Activated T-cell treated with anti-CD3 and anti-CD28 coated beads, Interleukin-2, amount 50 U/mL, for 72 hours (primary cell): ENCODE results near the gene CASQ2. TPM values are rescaled to one million over a fixed set of nuclear protein-coding genes. Genes with fewer than 3 reads are reported as not detected.
A peak's percentile ranks its signal among the peaks of the same experiment; 100 is the strongest.
"Not testable (repeated sequence)": the region's sequence is repeated elsewhere in the genome, so short reads cannot be mapped to it uniquely, and the experiment has no call there.

Source experiments
- ATAC-seq, 2 donors: fragments of 150-1000 bp; cut with Tn5 transposase; replicated peaks in 1 of 2; 2 replicates each; pipeline ENCODE4 v1.10.0; 2021; ENCODE audit warnings: moderate library complexity in 2 of 2, mild to moderate bottlenecking in 1 of 2
- DNase-seq, 2 donors: peaks; one replicate each; pipeline ENCODE4 v3.0.0; 2021 to 2022; ENCODE audit warnings: mixed read lengths in 1 of 2
- H3K27ac Mint-ChIP-seq: one replicate; pipeline ENCODE4 v1.8.0; 2022; ENCODE audit warnings: mild to moderate bottlenecking, moderate library complexity, mixed read lengths
- H3K27me3 Mint-ChIP-seq: one replicate; pipeline ENCODE4 v1.8.0; 2022; ENCODE audit warnings: low read depth, mixed read lengths
- H3K36me3 Mint-ChIP-seq, 2 donors: one replicate each; pipeline ENCODE4 v1.8.0; 2022; ENCODE audit warnings: mixed read lengths in 2 of 2, mild to moderate bottlenecking in 1 of 2; ENCODE audit not compliant: insufficient read depth in 2 of 2
- H3K4me1 Mint-ChIP-seq: one replicate; pipeline ENCODE4 v1.8.0; 2022; ENCODE audit warnings: low read depth, mixed read lengths
- H3K4me3 Mint-ChIP-seq, 2 donors: one replicate each; pipeline ENCODE4 v1.8.0; 2022; ENCODE audit warnings: mild to moderate bottlenecking in 2 of 2, mixed read lengths in 2 of 2, moderate library complexity in 2 of 2
- H3K9me3 Mint-ChIP-seq, 2 donors: one replicate each; pipeline ENCODE4 v1.8.0; 2022; ENCODE audit warnings: mixed read lengths in 2 of 2
- total RNA-seq, 2 donors: library from RNA; stranded (reverse); gene quantifications; one replicate each; pipeline ENCODE4 v1.2.3, GENCODE V29; 2022

CASQ2 gene
- total RNA-seq, 2 donors from 2014 or later = not detected

DNA sequence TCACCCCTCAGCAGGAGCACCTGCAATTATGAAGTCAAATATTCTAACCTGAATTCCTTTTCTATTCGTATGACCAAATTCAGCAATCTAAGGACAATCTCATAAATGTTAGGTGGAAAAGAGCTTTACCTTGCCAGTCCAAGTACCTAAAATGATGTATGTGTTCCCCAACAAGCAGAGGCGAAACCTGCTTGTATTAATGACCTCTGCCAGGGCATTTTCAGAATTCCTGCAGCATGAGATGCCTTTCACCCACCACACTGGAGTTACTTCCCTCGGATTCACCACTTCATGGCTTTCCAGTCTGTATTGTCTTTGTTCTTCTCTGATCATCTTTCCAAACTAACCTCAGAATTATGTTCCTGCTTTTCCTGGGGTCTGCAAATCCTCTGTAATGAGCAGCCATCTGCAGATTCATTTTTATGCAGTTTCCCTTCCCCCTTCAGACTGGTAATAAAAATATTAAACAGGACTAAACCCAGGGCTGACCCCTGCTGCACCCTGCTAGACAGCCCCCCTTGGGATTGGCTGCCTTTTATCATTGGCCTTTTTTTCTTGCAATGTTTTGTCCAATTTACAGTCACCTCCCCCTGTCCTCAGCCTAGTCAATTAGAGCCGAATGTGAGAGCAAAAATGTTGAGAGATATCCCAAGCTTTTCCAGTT, 26.6 kb upstream of the CASQ2 start:
- no peaks in the 10 kb centered on the region for H3K36me3 Mint-ChIP-seq
- H3K9me3 Mint-ChIP-seq = no peaks in the 10 kb centered on the region
- no peaks in the 10 kb centered on the region for H3K4me1 Mint-ChIP-seq
- no peak overlapping the region for H3K4me3 Mint-ChIP-seq
- ATAC-seq = no peak
- DNase-seq = no peak
- peaks cover 37% of the 10 kb centered on the region for H3K27me3 Mint-ChIP-seq
- no peak overlapping the region for H3K27ac Mint-ChIP-seq

DNA sequence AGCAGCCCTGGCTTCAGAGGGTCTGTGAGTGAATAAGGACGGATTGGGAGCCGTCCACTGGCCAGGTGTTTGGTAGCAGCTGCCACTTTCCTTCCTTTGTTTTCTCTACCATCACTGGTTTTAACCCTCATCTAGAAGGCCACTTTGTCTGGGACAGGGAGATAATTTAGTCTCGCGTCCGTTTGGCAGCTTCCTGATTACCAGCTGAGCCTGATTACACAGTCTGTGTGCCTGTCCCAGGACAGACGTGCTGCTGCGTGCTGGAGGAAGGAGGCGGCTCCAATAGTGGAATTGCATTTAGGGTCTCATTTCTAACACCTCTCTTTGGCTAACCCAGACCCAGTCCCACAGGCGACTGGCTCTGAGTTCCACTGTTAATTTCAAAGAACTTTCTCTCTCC, 24.6 kb upstream of the CASQ2 start:
- Mint-ChIP-seq H3K9me3 (no peaks in the 10 kb centered on the region), H3K4me3 (no peak overlapping the region), H3K27ac (no peak overlapping the region), H3K27me3 (peaks cover 41% of the 10 kb centered on the region), H3K36me3 (no peaks in the 10 kb centered on the region), H3K4me1 (no peaks in the 10 kb centered on the region)
- DNase-seq (no peak), ATAC-seq (no peak)

DNA sequence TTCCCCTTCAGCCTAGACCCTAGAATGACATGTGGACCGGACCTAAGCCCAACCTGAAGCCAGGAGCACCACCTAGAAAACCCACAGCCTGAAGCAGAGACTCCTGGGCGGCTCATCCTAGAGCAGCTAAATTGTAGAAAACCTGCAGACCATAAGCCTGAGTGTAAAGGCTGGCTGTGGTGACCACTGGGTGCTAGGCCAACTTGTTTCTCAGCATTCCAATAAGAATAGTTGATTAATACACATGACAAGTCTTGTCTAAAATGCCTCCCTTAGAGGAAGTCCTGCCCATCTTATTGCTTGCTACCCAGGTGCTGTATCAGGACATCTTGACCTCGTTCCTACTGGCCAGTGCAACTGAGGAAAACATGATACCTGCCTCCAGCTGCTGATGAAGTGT, 23.3 kb upstream of the CASQ2 start:
- H3K4me1 Mint-ChIP-seq = no peaks in the 10 kb centered on the region
- peaks cover 41% of the 10 kb centered on the region for H3K27me3 Mint-ChIP-seq
- H3K4me3 Mint-ChIP-seq = no peak overlapping the region
- H3K36me3 Mint-ChIP-seq = peaks cover 0 to under 1% of the 10 kb centered on the region in 2 donors
- DNase-seq = no peak
- no peak for ATAC-seq
- no peaks in the 10 kb centered on the region for H3K9me3 Mint-ChIP-seq
- H3K27ac Mint-ChIP-seq = no peak overlapping the region

DNA sequence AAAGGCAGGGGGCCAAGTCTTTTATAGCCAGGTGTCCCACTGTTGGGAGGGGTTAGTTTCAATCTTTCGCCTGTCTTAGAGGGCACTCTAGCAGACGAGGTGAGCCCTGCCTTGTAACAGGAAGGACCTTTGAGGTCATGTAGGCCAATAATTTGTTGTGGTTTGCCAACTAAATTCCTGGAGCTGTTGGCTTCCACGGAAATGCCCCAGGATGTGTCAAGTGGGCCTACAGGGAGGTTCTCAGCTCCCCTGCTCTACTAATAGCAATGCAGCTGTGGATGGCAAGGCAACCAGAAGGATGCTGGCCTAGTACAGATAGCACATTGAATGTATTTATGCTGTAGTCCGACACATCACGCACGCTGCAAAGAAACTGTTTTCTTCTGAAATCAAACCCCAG, 22.3 kb upstream of the CASQ2 start:
- H3K36me3 Mint-ChIP-seq = peaks cover 0 to 1% of the 10 kb centered on the region in 2 donors
- DNase-seq (no peak), ATAC-seq (no peak)
- no peaks in the 10 kb centered on the region for H3K9me3 Mint-ChIP-seq
- no peak overlapping the region for H3K4me3 Mint-ChIP-seq
- H3K27me3 Mint-ChIP-seq = peaks cover 41% of the 10 kb centered on the region
- no peaks in the 10 kb centered on the region for H3K4me1 Mint-ChIP-seq
- no peak overlapping the region for H3K27ac Mint-ChIP-seq

DNA sequence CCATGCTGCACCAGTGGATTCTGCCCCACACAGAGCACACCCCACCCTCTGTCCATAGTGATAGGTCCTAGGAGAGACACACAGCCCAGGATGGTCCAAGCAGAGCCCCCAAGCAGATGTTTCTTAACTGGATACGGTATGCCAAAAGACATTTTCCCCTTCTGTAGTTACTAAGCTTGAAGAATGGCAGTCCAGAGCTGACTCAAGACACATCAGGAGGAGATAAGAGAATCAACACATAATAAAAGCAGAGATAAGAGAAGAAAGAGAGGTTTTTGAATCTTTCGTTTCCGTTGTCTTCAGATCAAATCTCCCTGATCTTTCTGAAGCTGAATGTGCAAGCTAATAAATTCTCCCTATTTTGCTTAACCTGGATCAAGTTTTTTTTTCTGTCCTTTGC, 21.8 kb upstream of the CASQ2 start:
- no peak overlapping the region for H3K27ac Mint-ChIP-seq
- ATAC-seq (no peak), DNase-seq (no peak)
- peaks cover 39% of the 10 kb centered on the region for H3K27me3 Mint-ChIP-seq
- H3K4me3 Mint-ChIP-seq = no peak overlapping the region
- H3K36me3 Mint-ChIP-seq = peaks cover 0 to 1% of the 10 kb centered on the region in 2 donors
- H3K9me3 Mint-ChIP-seq = no peaks in the 10 kb centered on the region
- H3K4me1 Mint-ChIP-seq = no peaks in the 10 kb centered on the region

DNA sequence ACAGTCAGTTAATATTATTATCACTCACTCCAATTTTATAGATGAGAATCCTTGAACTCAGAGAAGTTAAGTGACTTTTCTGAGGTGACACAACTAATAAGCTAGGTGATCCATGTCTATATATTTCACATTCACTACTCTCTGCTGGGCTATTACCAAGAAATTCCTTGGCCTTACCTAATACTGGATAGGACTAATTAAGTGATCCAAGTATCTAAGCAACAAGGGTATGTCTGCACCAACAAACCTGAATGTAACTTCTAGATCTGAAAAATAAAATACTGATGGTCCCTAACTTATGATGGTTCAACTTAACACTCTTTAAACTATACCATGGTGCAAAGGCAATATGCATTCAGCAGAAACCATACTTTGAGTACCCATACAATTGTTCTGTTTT, 14.8 kb upstream of the CASQ2 start:
- Mint-ChIP-seq H3K36me3 (peaks cover 0 to 1% of the 10 kb centered on the region in 2 donors), H3K9me3 (peaks cover 0 to 2% of the 10 kb centered on the region in 2 donors), H3K27ac (no peak overlapping the region), H3K4me3 (no peak overlapping the region), H3K27me3 (peaks cover 33% of the 10 kb centered on the region), H3K4me1 (no peaks in the 10 kb centered on the region)
- ATAC-seq (no peak), DNase-seq (no peak)

DNA sequence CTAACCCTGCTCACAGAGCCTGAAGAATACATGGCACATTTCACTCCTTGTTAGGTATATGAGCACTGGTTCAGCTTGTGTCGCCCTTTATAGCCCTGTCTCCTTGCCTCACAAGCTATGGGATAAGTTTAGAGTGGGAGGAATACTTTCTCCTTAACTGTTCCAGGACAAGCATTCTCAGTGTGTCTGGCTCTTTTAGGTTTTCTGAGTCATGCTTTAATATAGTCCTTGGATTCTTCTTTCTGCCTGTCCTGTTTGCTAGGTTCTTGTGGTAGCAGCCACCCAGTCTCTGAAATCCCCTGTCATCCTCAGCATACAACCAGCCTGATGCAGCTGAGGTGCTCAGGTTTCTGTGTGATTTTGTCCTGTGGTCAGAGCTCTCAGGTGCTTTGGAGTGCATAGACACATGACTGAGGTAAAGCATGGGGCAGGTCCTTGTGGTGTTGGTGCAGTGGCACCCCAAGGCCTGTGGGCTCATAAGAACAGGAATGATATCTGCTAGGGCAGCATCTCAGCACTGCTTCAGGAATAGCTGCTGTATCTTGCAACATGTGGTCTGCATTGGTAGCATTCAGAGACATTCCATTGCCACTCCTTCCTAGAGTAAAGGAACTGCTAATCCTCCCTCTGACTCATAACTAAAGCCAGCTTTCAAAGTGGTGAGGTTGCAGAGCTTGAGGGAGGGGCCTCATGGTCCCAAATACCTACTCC, 14.2 kb upstream of the CASQ2 start:
- ATAC-seq (no peak), DNase-seq (no peak)
- Mint-ChIP-seq H3K4me3 (no peak overlapping the region), H3K9me3 (peaks cover 0 to 2% of the 10 kb centered on the region in 2 donors), H3K27me3 (peaks cover 33% of the 10 kb centered on the region), H3K36me3 (peaks cover 0 to 1% of the 10 kb centered on the region in 2 donors), H3K27ac (no peak overlapping the region), H3K4me1 (no peaks in the 10 kb centered on the region)

DNA sequence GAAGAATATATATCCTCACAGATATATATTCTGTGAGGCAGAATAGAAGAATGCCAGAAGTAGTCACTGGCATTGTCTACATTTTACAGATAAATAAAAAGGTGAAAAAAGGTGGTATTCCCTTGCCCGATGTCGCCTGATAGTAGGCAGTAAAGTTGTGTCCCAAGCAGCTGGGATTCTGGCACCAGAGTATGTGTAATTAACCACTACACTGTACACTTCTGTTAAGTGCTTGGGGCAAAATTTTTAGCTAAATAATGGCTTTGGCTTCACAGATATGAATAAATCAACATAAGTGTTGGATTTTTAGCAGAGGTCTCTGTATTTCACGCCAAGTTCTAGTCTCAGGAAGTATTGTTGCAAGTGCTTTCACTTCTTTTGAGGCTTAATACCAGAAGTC, 13.3 kb upstream of the CASQ2 start:
- H3K27me3 Mint-ChIP-seq = peaks cover 37% of the 10 kb centered on the region
- no peak overlapping the region for H3K4me3 Mint-ChIP-seq
- ATAC-seq (no peak), DNase-seq (no peak)
- H3K27ac Mint-ChIP-seq = no peak overlapping the region
- H3K4me1 Mint-ChIP-seq = no peaks in the 10 kb centered on the region
- H3K9me3 Mint-ChIP-seq = peaks cover 0 to 2% of the 10 kb centered on the region in 2 donors
- peaks cover 0 to 1% of the 10 kb centered on the region in 2 donors for H3K36me3 Mint-ChIP-seq

DNA sequence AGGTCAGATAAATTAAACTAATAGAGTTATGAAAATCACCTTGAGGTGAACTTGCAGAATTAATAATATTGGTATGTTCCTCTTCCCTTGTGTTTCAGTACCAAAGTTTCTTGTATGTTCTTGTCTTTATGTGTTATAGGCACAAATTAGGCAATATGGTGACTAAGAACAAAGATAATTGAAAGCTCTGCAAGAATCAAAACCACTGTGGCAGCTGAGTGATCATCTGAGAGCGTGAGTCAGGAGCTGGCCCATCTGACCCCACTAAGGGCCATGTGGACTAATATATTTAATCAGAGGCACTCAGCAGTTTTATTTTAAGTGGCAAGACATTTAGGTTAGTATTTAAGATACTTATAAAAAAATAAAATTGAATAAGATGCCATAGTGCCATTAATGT, 12.8 kb upstream of the CASQ2 start:
- ATAC-seq (no peak), DNase-seq (no peak)
- peaks cover 0 to 2% of the 10 kb centered on the region in 2 donors for H3K9me3 Mint-ChIP-seq
- no peak overlapping the region for H3K27ac Mint-ChIP-seq
- H3K4me3 Mint-ChIP-seq = no peak overlapping the region
- no peaks in the 10 kb centered on the region for H3K36me3 Mint-ChIP-seq
- no peaks in the 10 kb centered on the region for H3K4me1 Mint-ChIP-seq
- peaks cover 42% of the 10 kb centered on the region for H3K27me3 Mint-ChIP-seq

DNA sequence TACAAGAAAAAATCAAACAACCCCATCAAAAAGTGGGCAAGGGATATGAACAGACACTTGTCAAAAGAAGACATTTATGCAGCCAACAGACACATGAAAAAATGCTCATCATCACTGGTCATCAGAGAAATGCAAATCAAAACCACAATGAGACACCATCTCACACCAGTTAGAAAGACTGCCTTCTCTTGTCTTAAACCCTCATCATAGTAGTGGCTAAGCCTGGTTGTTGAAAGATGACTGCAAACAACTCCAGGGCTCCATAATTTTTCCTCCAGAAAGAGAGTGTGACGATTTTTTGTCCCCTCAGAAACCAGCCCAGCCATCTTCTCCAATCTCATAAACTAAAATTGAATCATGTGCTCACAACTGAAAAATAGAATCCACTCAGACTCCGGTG, 12.1 kb upstream of the CASQ2 start:
- ATAC-seq, H3K4me3 Mint-ChIP-seq, H3K4me1 Mint-ChIP-seq, H3K27ac Mint-ChIP-seq, H3K36me3 Mint-ChIP-seq, H3K9me3 Mint-ChIP-seq, DNase-seq: not testable (repeated sequence)
- H3K27me3 Mint-ChIP-seq = peaks cover 43% of the 10 kb centered on the region

DNA sequence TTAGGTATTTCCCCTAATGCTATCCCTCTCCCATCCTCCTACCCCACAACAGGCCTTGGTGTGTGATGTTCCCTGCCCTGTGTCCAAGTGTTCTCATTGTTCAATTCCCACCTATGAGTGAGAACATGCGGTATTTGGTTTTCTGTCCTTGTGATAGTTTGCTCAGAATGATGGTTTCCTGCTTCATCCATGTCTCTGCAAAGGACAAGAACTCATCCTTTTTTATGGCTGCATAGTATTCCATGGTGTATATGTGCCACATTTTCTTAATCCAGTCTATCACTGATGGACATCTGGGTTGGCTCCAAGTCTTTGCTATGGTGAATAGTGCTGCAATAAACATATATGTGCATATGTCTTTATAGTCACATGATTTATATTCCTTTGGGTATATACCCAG, 10.6 kb upstream of the CASQ2 start:
- not testable (repeated sequence) for H3K4me1 Mint-ChIP-seq, ATAC-seq, H3K4me3 Mint-ChIP-seq, H3K36me3 Mint-ChIP-seq, H3K9me3 Mint-ChIP-seq, DNase-seq, H3K27ac Mint-ChIP-seq
- peaks cover 47% of the 10 kb centered on the region for H3K27me3 Mint-ChIP-seq

DNA sequence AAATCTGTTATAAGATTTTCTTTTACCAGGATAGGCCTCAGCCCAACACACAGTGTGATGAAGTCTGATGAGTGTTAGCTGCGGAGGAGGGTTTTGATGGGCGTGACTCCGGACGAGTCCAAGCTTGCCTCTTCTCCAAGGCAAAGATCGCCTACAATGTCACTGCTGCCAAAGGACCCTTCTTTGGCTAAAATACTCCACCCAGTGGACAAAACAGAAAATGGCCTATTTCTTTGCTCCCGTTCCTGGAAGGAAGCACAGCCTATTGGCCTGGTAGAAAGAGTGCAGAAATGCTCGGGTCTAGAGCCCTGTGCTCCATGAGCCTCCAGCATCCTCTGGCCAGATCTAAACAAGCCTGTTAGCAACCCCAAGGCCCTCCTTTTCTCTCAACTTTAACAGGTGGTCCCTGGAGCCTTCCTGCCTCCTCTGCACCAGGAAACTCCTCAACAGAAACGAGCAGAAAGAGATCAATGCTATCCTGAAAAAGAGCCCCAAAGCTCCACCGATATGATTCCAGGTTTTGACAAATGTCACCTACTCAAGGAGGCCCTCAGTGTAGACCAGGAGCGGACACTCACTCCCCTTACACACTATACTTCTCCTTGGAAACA, 3.4 kb upstream of the CASQ2 start:
- DNase-seq = peak; percentile 14 to 35
- peak; percentile 47 to 55 for ATAC-seq
- H3K36me3 Mint-ChIP-seq = no peaks in the 10 kb centered on the region
- peaks cover 12% of the 10 kb centered on the region for H3K27me3 Mint-ChIP-seq
- no peak overlapping the region for H3K27ac Mint-ChIP-seq
- no peaks in the 10 kb centered on the region for H3K4me1 Mint-ChIP-seq
- no peak overlapping the region for H3K4me3 Mint-ChIP-seq
- H3K9me3 Mint-ChIP-seq = no peaks in the 10 kb centered on the region

DNA sequence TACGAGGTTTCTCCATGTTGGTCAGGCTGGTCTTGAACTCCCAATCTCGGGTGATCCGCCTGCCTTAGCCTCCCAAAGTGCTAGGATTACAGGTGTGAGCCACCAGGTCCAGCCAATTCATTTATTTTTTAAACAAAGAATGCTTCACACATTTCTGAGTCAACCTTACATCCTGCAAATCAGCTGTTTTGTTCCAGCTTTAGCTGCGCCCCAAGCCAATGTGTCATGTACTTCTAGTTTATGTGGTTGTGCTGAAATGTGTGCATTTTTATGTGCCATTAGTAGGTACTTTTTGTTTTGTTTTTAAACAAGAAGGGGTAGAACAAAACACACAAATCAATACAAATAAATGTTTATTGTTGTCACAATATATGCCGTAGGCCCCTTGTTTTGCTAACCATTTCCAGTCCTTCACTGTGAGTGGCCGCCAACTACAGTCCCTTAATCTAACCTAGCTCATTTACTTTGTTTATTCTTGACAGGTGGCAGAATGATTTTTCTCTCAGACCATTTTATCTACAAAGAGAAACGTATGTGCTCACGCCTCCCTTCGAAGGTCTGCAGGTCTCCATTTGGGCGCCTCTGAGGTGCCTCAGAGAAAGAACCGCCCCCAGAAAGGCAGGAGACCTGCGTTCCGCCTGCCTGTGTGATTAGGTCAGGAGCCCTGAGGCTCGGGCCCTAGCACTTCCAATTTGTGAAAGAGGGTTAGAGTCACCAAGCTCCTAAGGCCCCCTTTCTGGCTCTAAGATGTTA, 2.8 kb upstream of the CASQ2 start:
- ATAC-seq = no peak
- no peak for DNase-seq
- peaks cover 5% of the 10 kb centered on the region for H3K27me3 Mint-ChIP-seq
- no peak overlapping the region for H3K4me3 Mint-ChIP-seq
- H3K9me3 Mint-ChIP-seq = no peaks in the 10 kb centered on the region
- no peaks in the 10 kb centered on the region for H3K36me3 Mint-ChIP-seq
- no peaks in the 10 kb centered on the region for H3K4me1 Mint-ChIP-seq
- H3K27ac Mint-ChIP-seq = no peak overlapping the region
